ENCODE data around the gene ZBTB43. TPM values are rescaled to one million over a fixed set of nuclear protein-coding genes. Genes with fewer than 3 reads are reported as not detected.

ZBTB43 gene
- total and polyA plus RNA-seq, 12 donors, result 4.5 to 26.7 (median 12.3) TPM

DNA sequence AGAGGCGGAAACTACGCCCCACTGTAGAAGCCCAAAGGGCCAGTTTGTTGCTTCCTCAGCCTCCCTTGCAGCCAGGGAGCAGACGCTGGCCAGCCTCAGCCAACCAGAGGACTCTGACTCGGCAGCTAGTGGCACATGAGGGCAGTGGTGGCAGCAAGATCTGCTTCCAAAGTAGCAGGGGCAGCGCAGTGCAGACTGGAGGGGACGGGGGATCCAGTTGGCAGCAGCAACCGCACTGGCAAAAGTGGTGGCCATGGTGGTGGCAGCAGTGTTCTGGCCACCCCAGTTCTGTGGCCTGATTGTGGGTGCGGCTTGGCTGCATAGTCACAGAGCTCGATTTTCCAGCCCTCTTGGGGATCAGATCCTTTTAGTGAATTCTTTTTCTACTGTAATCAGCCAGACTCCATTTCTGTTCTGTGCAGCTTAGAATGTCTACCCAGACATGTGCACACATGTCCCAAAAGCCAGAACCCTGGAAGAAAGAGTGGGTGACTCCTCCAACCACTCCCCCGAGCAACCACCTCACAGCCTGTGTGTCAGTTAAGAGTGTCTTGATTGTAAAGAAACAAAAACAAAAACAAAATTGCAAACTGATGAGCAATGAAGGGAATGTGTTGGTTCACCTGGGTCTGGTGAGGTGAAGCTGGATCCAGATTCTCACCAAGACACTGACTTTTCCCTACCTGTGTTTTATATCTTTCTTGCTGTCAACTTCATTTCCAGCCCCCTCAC lies 11.0 kb upstream of the ZBTB43 start:
- no peaks in the 10 kb centered on the region for H3K4me1 ChIP-seq (replicated peaks in 1 of 2)
- H3K27me3 ChIP-seq, result no peaks in the 10 kb centered on the region
- no peak for DNase-seq
- H3K36me3 ChIP-seq (replicated peaks in 1 of 2), result no peaks in the 10 kb centered on the region
- no peaks in the 10 kb centered on the region for H3K9me3 ChIP-seq (replicated peaks in 1 of 3)
- TF ChIP-seq, protein P1, sequence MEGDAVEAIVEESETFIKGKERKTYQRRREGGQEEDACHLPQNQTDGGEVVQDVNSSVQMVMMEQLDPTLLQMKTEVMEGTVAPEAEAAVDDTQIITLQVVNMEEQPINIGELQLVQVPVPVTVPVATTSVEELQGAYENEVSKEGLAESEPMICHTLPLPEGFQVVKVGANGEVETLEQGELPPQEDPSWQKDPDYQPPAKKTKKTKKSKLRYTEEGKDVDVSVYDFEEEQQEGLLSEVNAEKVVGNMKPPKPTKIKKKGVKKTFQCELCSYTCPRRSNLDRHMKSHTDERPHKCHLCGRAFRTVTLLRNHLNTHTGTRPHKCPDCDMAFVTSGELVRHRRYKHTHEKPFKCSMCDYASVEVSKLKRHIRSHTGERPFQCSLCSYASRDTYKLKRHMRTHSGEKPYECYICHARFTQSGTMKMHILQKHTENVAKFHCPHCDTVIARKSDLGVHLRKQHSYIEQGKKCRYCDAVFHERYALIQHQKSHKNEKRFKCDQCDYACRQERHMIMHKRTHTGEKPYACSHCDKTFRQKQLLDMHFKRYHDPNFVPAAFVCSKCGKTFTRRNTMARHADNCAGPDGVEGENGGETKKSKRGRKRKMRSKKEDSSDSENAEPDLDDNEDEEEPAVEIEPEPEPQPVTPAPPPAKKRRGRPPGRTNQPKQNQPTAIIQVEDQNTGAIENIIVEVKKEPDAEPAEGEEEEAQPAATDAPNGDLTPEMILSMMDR (IDR thresholded peaks at IDR 0.05), result no peak
- 82 to 91% (median 86%) methylated on average over 5 to 10 of the region's 10 CpGs for WGBS, 4 donors
- intact Hi-C loops (cut with DNase I), result no loop called here
- H3K4me3 ChIP-seq, result no peak overlapping the region
- H3K27ac ChIP-seq, result no peak overlapping the region

DNA sequence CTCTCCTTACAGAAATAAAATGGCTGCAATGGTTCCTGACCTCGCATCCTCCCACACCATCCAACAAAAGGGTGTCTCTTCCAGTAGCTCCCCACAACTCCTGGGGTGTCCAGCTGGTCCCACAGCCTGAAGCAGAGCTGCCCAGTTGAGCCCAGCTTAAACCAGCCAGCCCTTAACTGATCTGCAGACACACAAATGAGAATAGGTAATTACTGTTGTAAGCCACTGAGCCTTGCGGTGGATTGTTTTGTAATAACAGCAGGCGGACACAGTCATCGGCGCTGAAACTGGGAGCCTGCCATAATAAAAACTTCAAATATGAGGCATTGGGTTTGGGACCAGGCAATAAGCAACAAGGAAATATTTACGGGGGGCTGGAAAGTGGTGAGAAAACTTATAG lies 10.4 kb upstream of the ZBTB43 start:
- Histone ChIP-seq H3K27me3 (no peaks in the 10 kb centered on the region), H3K4me3 (no peak overlapping the region), H3K27ac (no peak overlapping the region), H3K9me3 (replicated peaks in 1 of 3) (no peaks in the 10 kb centered on the region), H3K36me3 (replicated peaks in 1 of 2) (no peaks in the 10 kb centered on the region), H3K4me1 (replicated peaks in 1 of 2) (no peaks in the 10 kb centered on the region)
- no peak for TF ChIP-seq POLR2A (IDR thresholded peaks at IDR 0.05)
- TF ChIP-seq, protein P1 (IDR thresholded peaks at IDR 0.05), result no peak
- WGBS, 4 donors, result 85 to 89% (median 86%) methylated on average over 6 of the region's 6 CpGs
- intact Hi-C loops (cut with DNase I), result no loop called here
- DNase-seq, result no peak

DNA sequence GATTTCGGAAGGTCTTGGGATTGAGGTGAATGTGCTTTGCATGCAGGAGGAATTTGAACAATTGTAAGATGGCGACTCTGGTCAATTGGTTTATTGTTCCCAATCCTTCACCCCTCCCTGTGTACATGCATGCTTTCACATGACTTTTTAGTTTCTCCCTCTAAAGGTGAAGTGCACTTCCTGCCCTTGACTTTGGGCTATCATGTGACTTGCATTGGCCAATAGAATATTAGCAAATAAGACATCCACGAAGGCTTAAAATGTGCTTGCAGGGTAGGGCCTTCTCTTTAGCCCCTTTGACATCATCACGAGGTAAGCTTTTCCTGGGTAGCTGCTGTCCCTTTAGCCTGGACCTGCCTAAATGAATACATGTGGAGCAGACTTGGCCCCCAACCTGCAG lies 8.1 kb upstream of the ZBTB43 start:
- Histone ChIP-seq H3K36me3 (replicated peaks in 1 of 2) (no peaks in the 10 kb centered on the region), H3K4me3 (no peak overlapping the region), H3K27ac (no peak overlapping the region), H3K27me3 (no peaks in the 10 kb centered on the region), H3K9me3 (replicated peaks in 1 of 3) (no peaks in the 10 kb centered on the region), H3K4me1 (replicated peaks in 1 of 2) (no peaks in the 10 kb centered on the region)
- WGBS, 4 donors, result 76 to 86% (median 80%) methylated on average over 4 of the region's 4 CpGs
- intact Hi-C loops (cut with DNase I), result no loop called here
- no peak for TF ChIP-seq POLR2A (IDR thresholded peaks at IDR 0.05)
- TF ChIP-seq, protein P1 (IDR thresholded peaks at IDR 0.05), result no peak
- no peak for DNase-seq

DNA sequence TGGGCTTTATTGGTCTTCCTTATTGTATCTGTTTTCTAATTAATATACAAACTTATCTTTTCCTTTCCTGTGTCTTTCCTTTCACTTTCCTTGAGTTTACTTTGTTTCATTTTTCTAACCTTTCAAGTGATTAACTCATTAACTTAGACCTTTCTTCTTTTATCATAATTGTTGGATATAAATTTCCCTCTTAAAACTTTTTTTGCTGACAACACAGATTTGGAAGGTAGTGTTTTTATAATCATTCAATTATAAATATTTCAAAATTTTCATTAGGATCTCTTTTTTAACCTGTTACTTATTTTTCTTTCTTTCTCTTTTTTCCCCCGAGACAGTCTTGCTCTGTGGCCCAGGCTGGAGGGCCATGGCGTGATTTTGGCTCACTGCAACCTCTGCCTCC lies 6.9 kb upstream of the ZBTB43 start:
- no peaks in the 10 kb centered on the region for H3K36me3 ChIP-seq (replicated peaks in 1 of 2)
- DNase-seq, result no peak
- H3K27me3 ChIP-seq, result no peaks in the 10 kb centered on the region
- no peaks in the 10 kb centered on the region for H3K4me1 ChIP-seq (replicated peaks in 1 of 2)
- 63 to 88% (median 66%) methylated on average over 2 of the region's 2 CpGs for WGBS, 4 donors
- no peak overlapping the region for H3K27ac ChIP-seq
- intact Hi-C loops (cut with DNase I), result no loop called here
- TF ChIP-seq POLR2A (IDR thresholded peaks at IDR 0.05), result no peak
- TF ChIP-seq, protein P1 (IDR thresholded peaks at IDR 0.05), result no peak
- no peaks in the 10 kb centered on the region for H3K9me3 ChIP-seq (replicated peaks in 1 of 3)
- H3K4me3 ChIP-seq, result no peak overlapping the region

Measured in adrenal gland (tissue), 12 donors.